Activated CD4-positive, alpha-beta T cell treated with anti-CD3 and anti-CD28 coated beads for 24 hours (primary cell): ENCODE measurements around the gene ITGA2B.
A peak's percentile ranks its signal among the peaks of the same experiment; 100 is the strongest.
"Not testable (repeated sequence)": the region's sequence is repeated elsewhere in the genome, so short reads cannot be mapped to it uniquely, and the experiment has no call there.

Source experiments
- DNase-seq, 2 donors: peaks; one replicate each; pipeline ENCODE4 v3.0.0-alpha.2; 2020; ENCODE audit warnings: low read depth in 2 of 2

The ITGA2B gene

DNA sequence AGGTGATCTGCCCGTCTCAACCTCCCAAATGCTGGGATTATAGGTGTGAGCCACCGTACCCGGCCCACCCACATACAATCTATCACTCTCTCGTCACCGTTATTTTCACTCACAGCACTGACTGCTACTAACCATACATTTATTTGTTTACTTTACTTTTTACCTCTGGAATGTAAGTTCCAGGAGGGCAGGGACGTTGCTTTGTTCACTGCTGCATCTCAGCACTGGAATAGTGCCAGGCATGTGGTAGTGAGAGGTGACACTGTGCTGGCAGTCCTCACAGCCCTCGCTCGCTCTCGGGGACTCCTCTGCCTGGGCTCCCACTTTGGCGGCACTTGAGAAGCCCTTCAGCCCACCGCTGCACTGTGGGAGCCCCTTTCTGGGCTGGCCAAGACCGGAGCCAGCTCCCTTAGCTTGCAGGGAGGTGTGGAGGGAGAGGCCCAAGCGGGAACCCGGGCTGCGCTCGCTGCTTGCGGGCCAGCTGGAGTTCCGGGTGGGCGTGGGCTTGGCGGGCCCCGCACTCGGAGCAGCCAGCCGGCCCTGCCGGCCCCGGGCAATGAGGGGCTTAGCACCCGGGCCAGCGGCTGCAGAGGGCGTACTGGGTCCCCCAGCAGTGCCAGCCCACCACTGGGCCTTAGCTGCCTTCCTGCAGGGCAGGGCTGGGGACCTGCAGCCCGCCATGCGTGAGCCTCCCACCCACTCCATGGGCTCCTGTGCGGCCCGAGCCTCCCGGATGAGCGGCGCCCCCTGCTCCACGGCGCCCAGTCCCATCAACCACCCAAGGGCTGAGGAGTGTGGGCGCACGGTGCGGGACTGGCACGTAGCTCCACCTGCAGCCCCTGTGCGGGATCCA, 20.8 kb downstream of the ITGA2B start:
- DNase-seq = not testable (repeated sequence)

DNA sequence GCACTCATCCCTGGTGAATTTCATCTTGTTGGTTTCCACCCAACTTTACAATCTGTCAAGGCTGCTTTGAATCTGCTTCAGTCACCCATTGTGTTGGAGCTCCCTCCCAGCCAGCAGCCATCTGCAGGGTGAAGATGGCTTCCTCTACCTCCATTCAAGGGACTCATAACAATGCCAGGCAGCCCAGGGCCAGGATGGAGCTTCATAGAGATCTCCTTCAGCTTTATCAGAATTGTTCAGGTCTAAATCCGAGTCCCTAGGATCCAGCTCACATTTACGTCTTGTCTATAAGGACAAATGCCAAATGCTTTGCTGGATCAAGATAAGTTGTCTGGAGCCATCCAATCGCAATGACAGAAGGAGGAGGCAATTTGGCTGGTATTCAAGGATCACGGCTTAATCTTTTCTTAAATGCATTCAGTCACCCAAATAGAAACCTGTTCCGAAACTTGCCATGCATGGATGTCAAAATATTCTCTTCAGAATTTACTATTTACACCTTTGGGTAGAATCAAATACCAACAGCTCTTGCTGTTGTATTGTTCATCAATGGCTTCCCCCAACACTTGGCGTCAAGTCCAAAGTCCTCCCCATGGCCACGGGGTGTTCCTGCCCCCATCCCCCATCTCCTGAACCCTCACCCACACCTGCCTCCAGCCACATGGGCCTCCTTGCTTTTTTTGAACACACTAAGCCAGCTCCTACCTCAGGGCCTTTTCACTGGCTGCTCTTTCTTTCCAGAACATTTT, 22.0 kb downstream of the ITGA2B start:
- DNase-seq = no peak

DNA sequence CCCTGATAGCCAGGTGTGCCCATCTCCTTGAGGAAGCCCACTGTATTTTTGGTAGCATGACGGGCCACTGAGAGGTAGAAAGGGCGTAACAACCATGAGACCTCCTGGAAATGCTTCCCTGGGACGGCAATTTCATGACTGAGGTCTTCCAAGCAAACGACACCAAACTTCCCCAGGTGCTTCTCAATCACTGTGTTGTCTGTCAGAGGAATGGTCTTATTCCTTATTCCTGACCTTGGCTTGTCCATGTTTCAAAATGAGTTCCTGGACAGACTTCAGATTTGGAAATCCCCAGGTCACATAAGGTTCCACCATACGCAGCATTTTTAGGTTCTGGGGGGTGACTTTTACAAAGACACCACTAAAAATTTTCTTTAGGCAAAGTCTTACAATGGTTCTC, 24.4 kb downstream of the ITGA2B start:
- not testable (repeated sequence) for DNase-seq

DNA sequence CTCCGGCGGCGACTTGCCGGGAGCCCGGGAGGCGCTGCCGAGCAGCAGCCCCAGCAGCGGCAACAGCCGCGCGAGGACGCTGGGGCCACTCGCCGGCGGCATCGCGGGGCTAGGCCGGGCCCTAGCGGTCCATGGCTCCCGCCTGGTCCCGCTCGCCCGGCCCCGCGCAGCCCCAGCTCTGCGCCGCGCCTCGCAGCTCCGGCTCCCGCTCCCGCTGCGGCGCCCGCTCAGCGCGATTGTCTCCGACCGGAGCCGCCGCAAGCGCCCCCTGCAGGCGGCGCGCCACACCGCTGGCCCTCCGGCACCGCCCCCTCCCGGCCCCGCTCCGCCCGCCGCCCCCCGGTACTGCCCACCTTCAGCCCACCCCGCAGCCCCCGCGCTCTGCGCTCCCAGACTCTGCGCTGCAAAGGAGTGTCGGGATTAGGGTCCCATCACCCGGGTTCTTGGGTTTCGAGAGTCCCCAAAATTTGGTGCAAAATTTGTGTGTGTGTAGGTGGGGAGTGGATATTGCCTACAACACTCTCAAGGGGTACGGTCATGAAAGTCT, 25.8 kb downstream of the ITGA2B start, which contains the start of gene FAM171A2:
TSS of gene FAM171A2 (minus strand) at position 241 of the 547 bp plus-strand sequence. CDS start at position 102, 139 bp downstream.
- DNase-seq = peak; percentile 39 to 46

DNA sequence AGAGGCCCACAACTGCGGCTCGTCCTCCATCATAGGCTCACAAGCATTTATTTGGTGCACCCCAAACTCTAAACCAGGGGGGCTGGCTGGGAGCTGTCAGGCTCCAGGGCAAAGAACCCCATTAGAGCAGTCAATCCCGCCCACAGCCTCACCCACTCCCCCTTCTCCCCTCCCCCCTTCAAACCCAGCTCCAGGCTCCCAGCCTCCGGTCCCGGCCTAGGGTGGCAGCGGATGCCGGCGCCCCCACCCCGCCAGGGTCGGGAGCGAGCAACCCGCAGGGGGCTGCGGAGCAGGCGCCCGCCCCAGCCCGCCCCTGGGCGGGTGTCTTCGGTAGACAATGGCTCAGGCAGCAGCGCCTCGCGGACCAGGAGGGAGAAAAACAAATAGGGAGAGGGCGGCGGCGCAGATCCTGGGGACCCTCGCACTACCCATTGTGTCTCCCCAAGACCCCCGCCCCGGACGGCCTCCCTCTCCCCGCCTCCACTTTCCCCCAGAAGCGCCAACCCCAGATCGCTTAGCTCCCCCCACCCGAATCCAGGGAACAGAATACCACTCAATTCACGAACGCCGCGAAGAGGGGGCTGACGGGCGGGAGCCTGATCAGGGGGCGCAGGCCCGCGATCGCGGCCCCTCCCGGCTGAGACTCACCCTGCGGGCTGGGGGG, 26.4 kb downstream of the ITGA2B start:
- no peak for DNase-seq

DNA sequence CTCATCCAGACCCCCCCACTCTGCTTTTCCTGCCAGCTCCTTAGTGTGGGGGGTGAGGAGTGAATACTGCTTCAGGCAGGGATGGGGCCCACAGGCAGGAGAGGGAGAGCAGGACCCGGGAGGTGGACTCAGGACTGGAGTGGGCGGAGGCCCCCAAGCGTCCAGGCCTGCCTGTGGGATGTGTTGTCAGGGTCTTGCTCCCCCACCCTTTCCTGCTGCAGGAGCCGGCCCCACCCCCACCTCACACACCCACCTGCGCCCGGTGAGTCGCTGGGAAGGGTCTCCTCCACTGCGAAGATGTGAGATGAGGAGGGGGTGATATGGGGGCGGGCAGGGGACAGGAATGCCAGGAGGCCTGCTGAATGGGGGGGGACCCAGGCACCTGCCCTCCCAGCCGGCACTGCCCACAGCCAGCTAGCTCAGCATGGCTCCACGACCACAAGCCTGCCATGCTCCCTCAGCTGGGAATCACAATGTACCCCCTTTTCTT, 26.9 kb downstream of the ITGA2B start:
- DNase-seq = no peak

DNA sequence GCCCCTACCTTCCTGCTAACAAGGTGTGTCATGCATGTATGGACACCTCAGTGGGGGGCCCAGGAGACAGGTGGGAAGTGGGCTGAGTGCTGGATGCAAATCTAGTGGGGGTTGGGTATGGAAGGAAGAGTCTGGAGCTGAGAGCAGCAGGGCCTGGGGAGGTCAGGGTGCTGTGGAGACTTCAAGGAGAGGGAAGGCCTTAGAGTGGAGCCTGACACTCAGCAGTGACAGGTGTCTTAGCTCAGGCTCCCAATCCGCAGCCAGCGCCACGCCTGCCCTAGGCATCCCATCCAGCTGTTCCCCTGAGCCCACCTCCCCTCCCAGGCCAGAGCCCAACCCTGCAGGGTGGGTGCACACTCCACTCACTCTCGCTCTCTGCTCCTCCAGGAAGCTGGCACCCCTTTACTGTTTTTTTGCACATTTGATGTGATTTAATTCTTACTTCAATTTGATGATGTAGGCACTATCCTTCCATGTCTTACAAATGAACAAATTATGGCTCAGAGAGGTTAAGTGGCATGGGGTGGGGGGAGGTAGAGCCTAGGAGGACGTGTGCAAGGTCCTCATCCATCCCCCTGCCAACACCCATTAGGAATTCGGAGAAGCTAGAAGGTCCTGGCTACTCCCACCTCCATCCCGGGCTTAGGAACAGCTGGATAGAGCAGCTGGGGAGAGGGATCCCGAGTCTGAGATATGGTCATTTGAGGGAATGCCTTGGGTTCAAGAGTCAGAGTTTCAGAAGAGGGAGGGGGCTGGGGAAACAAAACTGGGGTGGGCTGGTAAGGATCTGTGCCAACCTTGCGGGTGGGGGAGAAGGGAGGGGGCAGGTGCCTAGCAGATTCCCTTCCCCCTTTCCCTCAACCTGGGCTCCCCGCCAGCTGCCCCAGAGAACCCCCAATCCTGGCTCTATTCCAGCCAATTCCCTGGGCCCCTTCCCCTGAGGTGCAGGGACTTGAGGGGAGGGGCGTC, 27.9 kb downstream of the ITGA2B start:
- no peak for DNase-seq

DNA sequence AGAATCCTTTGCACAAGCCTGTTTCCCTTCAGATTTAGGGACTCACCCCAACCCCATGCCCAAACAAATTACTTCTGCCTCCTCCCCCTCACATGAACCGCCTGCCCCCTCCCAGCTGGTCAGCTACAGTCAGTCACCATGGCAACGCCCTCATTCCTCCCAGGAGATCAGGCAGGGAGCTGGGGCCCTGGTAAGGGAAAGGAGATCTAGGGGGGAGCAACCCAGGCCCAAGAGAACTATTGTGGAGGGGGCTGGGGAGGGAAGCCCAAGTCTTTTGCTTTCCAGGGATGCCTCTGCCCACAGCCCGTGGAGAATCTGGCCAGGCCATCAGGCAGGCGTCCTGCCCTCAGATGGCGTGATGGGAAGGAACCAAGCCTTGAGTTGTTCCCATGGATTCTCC, 28.6 kb downstream of the ITGA2B start:
- no peak for DNase-seq

DNA sequence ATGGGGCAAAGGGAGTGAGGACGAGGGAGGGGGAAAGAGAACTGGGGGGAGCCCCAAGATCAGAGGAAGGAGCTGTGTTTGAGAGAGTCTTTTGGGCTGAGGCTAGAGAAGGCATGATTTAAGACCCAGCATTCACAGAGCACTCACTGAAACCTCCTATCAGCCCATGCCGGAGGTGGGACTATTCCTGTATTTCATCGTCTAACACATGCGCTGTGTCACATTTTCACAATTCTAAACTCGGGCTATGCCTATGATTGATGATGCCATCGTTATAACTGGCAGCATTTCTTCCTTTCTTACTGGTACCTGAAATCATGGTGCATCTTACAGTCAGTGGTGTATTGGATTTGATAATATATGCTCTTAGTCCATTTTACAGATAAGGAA, 29.3 kb downstream of the ITGA2B start:
- DNase-seq = no peak

DNA sequence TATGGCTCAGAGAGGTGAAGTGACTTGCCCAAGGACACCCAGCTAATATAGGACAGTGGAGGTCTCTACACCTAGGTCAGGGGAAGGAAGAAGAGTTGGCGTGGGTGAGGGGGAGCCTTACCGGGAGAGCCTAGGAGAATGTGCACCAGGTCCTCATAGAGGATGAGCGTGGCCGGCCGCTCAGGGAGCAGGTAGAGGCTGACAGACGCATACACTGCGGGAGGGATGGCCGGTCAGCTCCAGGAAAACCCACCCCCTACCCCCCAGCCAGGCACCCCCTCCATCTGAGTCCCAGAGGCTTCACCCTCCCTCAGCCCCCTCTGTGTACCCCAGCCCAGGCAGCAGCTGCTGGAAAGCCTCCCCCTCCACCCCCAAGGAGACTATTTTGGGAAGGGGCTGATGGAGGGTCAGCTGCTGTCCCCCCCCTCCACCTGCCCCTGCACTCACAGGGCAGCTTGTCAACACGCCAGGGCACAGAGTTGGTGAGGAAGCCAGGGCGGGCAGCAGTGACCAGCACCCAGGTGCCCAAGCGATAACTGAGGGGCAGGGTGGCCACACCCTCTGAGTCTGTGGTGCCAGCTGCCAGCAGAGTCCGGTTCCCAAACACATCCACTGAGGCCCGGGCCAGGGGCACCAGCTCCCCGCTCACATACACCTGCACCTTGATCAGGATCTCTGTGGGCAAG, 29.8 kb downstream of the ITGA2B start:
- no peak for DNase-seq

DNA sequence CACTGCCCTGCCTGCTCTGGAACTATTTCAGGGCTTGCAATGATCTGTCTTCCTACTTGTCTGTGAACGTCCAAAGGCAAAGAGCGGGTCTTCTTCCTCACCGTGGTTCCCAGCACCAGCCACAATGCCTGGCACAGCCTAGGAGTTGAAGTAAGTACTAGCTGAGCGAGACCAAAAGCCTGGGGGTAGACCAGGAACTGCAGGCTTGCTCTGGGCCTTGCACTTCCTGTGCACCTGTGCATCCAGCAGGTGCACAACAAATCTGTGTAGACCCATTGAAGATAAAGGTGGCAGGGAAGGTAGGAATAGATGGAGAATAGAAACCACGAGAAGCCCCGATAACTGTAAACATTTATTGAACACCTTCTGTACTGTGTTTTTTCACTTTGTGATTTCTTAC, 30.4 kb downstream of the ITGA2B start:
- no peak for DNase-seq

DNA sequence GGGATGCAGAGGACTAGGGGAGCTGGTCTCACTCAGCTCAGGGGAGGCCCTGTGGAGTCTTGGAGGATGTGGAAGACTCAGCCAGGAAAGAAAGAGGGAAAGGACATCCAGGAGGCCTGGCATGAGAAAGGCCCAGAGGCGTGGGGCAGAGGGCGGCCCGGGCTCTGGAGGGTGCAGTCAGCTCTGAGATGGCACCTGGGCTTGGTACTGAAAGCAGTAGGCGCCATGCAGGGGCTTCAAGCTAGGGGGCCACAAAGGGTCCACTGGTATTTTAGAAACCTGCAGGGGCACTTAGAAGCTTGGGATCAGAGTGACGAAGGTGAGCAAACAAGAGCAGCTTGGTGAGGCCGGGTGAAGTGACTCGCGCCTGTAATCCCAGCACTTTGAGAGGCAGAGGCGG, 31.4 kb downstream of the ITGA2B start:
- DNase-seq = no peak

DNA sequence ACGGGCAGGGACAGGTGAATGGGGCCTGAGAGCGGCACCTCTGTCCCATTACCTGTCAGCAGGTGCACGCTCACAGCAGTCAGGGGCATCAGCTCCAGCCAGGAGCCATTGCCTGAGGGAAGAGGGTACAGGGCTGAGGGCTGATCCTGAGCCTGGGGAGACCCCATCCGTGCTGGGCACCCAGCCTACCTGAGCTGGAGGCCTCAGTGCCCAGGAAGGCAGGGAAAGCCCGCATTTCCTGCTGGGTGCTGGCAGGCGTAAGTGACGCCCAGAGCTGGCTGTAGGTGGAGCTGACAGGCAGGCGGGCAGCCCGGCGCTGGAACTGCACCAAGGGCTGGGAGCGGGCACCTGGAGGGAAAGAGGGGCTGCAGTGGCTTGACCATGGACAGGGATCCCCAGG, 33.2 kb downstream of the ITGA2B start:
- DNase-seq = no peak

DNA sequence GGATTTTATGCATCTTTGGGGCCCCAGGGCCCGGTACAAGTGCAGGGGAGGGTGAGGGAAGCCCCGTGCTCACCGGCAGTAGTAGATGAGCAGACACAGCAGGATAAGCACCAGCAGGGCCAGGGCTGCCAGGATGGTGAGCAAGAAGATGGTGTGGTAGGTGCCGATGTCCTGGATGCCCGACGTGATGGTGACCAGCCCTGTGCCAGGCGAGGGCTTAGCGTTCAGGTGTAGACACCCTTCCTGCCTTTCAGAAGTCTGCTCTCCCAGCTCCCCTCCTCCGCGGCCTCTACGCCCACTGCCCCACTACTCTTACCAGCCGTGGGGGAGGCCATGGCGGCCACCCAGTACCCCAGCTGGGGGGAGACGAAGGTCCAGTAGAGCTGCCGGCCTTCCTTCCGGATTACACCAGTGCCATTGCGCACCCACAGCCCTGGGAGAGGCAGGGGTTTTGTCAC, 33.8 kb downstream of the ITGA2B start:
- DNase-seq = no peak

DNA sequence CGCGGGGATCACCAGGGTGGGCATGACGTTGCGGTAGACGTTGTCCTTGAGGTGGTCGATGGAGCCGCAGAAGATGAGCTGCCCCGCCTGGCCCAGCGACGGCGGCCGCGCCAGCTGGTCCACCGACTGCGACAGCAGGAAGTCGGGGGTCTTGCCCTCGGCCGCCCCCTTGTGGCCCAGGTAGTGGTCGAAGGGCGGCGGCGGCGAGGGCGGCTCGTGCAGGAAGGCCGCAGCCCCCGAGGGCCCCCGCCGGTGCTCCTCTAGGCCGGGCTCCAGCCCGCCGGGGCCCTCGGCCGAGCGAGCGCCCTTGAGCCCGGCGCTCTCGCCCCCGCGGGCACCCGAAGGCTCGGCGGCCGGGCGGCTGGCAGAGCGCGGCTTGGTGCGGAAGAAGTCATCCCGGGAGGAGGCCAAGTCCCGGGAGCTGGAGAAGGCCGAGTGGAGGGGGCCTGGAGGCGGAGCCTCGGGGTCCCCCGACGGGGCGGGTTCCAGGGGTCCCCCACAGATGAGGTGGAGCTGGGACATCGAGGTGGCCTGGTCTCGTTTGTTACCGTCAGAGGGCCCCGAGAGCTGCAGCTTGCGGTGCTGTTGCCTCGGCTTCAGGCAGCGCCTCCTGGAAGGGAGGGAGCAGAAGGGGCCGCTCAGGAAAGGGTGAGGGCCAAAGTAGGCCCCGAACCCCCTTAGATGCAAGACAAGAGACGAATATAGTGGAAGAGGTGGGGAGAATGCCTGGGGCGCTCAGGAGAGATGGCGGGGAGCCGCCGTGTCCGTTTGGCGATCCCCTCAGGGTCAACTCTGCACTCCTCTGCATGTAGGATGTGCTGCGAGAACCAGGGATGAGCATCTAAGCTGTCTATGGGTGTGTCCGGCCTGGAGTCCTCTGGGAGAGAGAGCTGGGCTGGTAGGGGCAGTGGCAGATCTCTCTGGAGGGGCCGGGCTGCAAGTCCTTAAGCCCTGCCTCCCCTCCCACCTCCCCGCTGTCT, 34.6 kb downstream of the ITGA2B start:
- DNase-seq = peak; percentile 30 to 56

DNA sequence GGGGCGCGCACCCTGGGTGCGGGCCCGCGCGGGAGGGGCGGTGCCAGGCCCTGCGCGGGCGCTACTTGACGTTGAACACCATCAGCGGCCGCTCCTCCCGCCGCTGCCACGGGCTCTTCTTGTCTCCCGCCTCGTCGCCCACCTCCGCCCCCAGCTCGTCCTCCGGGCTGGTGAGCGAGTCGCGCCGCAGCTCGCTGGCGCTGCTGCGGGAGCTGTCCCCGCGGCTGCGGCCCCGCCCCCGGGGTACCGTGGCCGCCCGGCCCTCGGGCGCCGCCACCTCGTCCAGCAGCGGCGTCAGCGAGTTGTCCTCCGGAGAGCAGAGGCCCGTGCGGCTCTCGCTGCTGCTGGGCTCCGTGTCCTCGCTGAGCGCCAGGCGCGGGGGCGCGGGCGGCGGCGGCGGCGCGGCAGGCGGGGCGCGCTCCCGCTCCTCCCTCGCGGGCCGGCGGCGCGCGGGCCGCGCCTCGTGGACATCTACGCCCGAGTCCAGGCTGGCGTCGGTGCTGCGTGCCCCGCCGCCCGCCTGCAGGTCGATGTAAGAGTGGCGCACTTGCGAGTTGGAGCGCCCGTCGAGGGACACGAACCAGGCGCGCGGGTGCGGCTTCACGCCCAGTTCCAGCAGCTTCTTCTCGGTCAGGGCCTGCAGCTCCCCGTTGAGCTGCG, 35.6 kb downstream of the ITGA2B start:
- DNase-seq = no peak

DNA sequence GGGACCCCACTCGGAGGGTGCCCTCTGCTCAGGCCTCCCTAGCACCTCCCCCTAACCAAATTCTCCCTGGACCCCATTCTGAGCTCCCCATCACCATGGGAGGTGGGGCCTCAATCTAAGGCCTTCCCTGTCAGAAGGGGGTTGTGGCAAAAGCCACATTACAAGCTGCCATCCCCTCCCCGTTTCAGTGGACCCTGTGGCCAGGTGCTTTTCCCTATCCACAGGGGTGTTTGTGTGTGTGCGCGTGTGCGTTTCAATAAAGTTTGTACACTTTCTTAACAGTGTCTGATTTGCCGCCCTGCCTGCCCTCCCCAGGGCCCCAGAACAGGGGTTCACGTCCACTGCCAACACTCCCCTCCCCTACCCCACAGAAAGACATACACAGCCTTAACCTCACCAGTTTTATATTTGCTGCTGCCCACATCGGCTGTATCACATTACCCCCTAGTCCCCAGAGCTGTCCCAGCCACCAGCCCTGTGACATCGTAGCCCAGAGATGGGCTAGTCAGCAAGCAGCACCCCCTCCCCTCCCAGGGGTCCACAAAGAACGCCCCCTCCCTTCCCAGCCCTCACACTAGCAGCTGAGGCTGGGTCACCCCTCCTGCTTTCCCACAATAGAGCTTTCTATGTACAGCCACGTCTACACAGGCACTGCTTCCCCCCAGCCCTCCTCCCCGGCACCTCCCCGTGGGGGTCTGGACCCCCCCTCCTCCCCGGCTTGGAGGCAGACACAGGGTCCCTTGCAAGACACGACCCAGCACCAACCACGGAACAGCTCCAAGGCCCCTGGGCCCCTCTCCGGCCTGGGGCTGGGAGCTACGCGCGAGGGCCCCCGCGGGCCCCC, 36.4 kb downstream of the ITGA2B start:
- DNase-seq = no peak
